HG03432 (cell line): ENCODE data around the gene FCF1.
"Not testable (repeated sequence)": the region's sequence is repeated elsewhere in the genome, so short reads cannot be mapped to it uniquely, and the experiment has no call there.

Source experiments
- ATAC-seq: cut with Tn5 transposase; IDR thresholded peaks from one replicate; pipeline ENCODE4 v1.9.1; 2021; ENCODE audit warnings: mild to moderate bottlenecking, moderate library complexity; ENCODE audit not compliant: unreplicated experiment

The FCF1 gene

DNA sequence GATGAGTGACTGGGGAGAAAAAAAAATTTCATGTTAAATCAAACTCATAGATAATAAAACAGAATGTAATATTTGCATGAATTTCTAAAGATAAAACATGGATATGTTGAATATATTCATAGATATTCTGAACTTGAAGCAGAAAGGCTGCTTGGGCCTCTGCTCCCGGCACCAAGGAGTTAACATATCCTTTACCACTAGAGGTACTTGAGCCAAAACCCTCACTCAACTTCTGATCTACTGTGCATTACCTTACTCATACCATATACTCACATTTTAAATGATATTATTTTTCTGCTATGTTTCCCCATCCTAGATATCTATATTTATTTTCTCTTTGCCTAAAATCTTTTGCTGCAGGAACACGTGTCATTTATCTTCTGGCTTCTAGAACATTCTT is 15.0 kb upstream of the FCF1 start:
- ATAC-seq: no peak

DNA sequence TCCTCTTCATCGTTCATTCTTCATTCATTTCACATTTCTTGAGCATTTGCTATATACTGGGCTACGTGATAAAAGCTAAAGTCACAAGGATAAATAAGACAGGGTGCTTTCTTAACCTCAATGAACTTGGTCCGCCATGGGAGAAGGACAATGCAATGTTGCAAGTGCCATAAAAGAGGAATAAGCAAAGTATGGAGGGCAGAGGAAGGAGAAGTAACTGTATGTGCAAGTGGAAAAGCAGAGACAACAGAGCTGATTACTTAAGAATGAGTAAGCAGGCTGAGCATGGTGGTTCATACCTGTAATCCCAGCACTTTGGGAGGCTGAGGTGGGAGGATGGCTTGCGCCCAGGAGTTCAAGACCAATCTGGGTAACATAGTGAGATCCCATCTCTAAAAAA is 14.5 kb upstream of the FCF1 start:
- no peak for ATAC-seq

DNA sequence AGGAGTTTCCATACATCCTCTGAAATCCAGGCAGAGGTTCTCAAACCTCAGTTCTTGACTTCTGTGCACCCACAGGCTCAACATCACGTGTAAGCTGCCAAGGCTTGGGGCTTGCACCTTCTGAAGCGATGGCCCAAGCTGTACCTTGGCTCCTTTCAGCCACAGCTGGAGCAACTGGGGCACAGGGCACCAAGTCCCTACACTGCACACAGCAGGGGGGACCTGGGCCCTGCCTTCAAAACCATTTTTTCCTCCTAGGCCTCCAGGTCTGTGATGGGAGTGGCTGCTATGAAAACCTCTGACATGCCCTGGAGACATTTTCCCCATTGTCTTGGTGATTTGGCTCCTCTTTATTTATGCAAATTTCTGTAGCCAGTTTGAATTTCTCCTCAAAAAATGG is 10.7 kb upstream of the FCF1 start:
- ATAC-seq: no peak

DNA sequence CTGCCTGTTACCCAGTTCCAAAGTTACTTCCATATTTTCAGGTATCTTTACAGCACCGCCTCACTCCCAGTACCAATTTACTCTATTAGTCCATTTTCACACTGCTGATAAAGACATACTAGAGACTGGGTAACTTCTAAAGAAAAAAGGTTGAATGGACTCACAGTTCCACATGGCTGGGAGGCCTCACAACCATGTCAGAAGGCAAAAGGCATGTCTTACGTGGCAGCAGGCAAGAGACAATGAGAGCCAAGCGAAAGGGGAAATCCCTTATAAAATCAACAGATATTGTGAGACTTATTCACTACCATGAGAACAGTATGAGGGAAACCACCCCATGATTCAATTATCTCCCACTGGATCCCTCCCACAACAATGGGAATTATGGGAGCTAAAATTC is 9.9 kb upstream of the FCF1 start:
- no peak for ATAC-seq

DNA sequence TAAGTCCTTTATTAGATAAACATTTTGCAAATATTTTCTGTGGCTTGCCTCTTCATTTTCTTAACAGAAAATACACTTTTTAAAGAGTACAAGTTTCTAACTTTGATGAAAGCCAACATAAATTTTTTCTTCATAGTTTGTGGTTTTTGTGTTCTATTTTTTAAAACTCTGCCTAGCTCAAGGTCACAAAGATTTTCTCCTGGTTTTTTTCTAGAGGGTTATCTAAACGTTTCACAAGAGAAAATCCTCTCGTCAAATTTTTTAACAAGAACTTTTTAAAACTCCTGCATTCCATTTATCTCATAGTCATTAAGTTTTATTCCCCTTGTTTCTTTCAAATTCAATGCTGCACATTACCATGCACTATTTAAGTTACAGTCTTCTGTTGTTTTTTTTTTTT is 8.3 kb upstream of the FCF1 start:
- no peak for ATAC-seq

DNA sequence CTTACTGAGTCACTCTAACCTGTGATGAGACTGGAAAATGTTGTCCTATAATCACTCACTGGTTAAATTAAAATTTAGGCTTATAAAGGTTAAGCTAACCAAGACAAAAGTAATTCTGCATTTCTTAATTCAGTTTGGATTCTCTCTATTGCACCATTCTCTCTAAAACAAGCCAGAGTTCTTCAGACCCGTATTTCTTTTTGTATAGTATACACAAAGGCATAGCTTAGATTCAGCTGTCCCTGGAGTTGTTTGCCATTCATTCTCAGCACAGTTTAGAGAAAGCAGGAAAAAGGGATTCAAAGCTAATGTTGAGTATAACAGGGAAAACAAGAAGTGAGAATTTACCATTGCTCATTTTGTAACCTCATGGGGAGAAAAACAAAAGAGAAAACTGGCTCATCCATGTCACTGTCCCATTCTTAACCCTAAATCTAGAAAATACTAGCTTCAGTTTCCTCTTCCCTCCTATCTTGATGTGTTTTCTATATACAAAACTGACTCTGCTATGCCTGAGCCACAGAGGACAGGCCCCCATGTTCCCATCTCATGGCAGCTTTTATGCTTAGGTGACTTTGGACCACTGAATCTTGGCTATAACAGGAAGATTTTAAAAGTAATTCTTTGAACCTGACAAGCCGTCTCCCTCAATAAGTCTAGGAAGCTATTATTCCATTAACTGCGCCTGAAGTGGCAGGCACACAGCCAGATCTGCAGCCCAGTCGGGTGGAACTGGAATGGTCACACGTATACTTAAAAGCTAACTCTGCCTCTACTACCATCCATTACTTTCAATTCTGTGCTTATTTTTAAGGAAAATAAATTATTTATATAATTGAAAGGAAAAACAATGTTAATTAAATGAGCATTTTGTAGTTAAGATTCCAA is 7.1 kb upstream of the FCF1 start:
- ATAC-seq: no peak

DNA sequence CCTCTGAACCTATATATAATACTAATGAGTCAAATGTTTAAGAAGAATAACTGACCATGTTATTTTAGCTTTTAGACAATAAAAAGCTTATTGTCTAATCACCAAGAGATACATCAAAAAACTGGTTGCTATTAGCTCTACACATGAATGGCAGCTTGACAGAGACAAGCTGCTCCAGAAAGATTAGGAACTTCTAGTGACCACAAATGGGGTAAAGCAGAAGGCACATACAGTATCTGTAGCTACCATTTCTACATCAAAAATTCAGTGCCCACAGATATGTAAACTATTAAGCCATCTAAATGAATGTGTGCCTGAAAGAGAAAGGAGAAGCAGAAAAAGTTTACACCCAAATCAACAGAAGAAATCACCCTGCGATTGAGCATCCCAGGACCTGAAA is 2.5 kb upstream of the FCF1 start:
- no peak for ATAC-seq

DNA sequence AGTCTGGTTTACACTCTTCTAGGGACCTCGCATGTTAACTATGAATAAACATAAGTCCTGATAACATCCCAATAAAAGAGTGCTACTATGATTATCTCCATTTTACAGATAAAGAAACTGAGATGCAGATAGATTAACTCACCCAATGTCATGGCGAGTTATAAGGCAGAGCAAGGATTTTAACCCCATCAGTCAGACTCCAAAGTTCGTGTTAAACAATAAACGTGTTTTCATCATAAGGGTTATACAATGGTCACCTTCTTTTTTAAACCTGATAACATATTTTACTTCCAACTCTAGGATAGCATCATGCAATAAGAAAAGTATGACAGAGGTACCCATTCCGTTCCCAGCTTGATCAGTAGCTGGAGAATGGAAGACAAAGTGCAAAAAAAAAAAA is 1.3 kb upstream of the FCF1 start:
- no peak for ATAC-seq

DNA sequence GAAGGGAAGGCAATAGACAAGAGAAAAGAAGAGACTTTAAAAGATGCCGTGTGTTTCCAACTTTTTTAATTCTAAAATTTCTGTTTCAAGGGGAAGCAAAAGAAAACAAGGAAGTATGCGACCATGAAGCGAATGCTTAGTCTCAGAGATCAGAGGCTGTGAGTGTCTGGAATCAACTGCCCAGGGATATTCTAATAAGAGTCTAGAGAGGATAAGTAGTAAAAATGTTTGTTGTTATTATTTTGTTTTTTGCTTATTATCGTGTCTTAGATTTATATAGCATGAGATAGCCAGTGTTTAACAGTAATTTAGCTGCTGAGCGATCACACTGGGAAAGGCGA is 421 bp downstream of the FCF1 start:
- peak; percentile 12 for ATAC-seq

DNA sequence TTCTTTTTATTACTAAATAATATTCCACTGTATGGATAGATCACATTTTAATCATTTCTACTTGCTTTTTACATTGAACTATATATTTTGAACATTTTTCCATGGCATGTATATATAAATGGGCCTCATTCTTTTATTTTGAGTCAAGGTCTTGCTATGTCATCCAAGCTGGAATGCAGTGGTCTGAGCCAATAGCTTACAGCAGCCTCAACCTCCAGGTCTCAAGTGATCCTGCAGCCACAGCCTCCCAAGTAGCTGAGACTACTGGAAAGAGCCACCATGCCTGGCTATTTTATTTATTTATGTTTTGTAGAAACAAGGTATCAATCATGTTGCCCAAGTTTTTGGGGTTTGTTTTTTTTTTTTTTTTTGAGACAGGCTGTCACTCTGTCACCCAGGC is 7.6 kb downstream of the FCF1 start:
- ATAC-seq: no peak

DNA sequence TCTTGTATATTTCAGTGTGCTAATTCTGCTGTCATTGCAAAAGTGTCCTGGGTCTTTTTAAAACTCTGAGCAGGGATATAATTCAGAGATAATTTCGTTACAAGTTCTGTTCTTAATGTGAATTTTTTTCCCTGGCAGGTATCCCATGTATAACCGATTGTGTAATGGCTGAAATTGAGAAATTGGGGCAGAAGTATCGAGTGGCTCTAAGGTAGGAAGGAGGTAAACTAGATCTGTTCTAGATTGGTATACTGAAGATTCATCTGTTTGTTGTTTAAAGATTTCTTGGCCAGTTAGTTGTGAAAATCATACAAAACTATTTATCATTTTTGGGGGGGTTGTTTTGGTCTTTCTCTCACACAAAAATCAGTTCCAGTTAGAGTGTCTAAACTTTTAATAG is 10.2 kb downstream of the FCF1 start:
- no peak for ATAC-seq

DNA sequence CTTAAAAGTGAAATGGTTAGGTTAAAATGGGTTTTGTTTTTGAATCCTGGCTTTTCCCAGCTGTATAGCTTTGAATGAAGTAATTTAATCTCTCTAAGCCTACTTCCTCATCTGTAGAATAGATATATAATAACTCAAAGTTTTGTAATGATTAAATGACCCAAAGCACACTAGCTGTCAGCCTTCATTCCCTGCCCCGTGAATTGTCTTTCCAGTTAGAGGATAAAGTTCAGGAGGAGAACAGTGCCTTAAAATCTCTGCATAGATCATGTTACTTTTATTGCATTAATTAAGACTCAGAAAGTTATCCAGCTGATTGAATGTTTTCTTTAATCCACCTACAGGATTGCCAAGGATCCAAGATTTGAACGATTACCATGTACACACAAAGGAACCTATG is 19.4 kb downstream of the FCF1 start:
- ATAC-seq: no peak

DNA sequence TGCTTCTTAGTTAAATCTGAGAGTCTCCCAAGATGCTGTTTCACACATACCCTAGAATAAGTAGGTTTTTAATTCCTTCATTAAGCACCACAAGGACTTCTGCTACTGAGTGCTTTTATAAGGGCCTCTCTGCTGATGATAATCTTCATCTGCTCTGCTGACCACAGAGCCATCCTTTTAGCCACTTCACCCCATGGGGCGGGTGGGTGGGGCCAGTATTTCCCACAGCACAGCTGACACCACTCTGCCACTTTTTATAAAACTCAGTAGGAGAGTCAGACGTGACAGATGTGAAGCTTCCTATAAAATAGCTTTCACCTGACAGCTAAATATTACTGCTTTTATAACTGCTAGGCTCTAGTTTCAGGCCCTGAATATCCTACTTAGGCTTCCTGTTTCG is 20.3 kb downstream of the FCF1 start:
- ATAC-seq: no peak

DNA sequence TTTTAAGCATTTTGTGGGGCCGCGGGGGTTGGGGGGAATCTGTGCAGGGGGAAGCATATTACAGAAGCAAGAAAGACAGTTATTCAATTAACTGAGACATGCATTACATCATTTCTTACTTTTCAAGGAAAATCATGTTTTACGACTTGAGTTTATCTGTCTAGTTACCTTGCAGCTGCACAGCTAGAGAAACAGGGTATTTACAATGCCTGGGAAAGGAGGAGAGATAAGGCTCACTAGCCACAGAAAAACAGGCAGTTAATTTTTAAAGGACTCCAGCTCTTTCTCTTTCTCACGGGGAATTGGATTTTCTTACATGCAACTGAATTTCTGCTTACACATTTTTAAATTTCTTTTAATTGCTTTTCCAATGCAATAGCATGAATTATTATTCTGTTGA is 22.2 kb downstream of the FCF1 start:
- ATAC-seq: no peak

DNA sequence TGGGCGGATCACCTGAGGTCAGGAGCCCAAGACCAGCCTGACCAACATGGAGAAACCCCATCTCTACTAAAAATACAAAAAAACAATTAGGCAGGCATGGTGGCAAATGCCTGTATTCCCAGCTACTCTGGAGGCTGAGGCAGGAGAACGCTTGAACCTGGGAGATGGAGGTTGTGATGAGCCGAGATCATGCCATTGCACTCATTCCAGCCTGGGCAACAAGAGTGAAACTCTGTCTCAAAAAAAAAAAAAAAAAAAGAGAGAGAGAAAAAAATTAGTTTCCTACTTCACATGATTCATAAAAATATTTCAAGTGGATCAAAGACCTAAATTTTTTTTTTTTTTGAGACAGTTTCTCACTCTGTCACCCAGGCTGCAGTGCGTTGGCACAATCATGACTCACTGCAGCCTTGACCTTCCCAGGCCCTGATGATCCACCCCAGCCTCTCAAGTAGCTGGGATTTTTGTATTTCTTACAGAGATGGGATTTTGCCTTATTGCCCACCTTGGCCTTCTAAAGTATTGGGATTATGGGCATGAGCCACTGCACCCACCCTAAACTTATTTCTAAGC is 24.9 kb downstream of the FCF1 start:
- ATAC-seq: no peak

DNA sequence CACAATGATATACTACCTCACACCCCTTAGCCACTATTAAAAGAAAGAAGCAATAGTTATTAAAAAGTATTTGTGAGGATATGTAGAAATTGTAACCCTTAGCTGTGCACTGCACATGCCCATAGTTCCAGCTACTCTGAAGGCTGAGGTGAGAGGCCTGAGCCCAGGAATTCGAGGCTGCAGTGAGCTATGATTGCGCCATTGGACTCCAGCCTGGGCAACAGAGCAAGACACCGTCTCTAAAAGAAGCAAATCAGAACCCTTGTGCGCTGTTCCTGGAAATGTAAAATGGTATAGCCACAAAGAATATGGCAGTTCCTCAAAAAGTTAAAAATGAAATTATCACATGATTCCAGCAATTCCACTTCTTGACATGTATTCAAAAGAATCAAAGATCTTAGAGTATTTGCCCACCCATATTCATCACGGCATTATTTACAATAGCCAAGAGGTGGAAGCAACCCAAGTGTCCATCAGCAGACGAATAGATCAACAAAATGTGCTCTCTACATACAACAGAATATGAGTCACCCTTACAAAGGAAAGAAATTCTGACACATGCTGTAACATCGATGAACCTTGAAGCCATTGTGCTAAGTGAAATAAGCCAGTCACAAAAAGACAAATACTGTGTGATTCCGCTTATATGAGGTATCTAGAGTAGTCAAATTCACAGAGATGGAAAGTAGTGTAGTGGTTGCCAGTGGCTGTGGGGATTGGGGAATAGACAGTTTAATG is 26.5 kb downstream of the FCF1 start:
- no peak for ATAC-seq

DNA sequence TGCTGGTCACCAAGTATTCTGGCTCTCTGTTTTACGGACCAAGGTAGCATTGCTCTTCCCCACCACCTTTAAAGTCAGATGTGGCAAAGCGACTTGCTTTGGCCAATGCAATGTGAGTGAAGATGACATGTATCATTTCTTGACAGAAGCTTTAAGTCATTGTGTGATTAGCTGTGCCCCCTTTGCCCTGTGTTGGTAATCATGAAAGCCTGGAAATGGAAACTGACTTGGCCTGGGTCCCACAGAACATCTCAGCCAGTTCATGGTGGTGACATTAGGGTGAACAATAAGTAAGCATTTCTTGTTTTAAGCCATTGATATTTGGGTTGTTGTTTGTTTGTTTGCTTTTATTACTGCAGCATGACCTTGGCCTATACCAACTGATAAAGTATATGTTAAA is 34.3 kb downstream of the FCF1 start:
- ATAC-seq: no peak

DNA sequence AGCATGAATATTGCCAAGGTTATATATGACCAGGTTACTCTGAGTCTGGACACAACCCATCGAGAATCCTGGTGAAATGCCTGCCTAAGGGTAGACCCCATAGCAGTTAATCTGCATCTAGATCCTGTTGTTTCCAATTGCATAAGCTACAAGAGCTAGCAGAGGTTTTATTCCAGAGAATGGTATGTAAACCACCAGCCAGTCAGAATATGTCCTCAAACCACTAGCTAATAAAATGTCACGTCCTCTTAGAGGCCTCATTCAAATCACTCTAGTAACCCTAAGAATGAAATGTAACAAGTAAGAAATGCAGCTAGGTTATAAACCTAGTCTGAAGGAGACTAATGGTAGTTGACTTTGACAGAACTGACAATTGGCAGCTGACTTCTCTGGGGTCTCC is 41.2 kb downstream of the FCF1 start:
- ATAC-seq: no peak

DNA sequence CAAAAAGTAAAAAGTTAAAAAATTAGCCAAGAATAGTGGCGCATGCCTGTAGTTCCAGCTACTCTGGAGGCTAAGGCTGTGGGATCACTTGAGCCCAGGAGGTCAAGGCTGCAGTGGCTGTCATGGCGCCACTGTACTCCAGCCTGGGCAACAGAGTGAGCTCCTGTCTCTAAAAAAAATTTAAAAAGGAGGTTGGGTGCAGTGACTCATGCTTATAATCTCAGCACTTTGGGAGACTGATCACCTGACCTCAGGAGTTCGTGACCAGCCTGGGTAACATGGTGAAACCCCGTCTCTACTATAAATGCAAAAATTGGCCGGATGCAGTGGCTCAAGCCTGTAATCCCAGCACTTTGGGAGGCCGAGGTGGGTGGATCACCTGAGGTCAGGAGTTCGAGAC is 42.0 kb downstream of the FCF1 start:
- ATAC-seq: no peak

DNA sequence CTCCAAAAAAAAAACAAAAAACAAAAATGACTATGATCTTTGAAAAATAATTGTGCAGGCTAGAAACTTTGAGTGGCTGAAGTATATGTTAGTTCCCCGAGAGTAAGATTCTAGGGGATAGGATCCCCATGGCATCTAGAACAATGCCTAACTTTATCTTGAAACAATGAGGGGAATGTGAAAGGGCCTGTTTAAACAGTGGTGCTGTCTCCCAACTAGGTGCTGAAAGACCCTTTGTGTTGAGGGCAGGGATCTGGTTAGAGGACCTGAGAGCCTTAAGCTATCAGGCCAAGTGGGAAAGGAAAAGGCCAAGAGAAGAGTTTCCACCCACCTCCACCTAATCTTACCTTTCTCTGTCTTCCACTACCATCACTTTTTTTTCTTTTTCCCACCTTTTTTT is 43.4 kb downstream of the FCF1 start:
- ATAC-seq: no peak

DNA sequence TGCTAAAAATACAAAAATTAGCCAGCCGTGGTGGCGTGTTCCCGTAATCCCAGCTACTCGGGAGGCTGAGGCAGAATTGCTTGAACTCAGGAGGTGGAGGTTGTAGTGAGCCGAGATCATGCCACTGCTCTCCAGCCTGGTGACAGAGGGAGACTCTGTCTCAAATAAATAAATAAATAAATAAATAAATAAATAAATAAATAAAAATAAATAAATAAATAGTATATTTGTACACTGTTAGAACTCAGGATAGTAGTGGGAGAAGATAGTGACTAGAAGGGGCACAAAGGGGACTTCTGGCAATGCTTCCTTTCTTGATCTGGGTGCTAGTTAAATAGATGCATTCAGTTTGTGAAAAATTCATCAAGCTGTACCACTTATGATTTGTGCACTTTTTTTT is 45.6 kb downstream of the FCF1 start:
- not testable (repeated sequence) for ATAC-seq
